Measurements from ENCODE around the gene PDP2. TPM values are rescaled to one million over a fixed set of nuclear protein-coding genes. Genes with fewer than 3 reads are reported as not detected.

The PDP2 gene
- total RNA-seq, 2 donors from 2014 or later, result 16.0 to 25.9 TPM

DNA sequence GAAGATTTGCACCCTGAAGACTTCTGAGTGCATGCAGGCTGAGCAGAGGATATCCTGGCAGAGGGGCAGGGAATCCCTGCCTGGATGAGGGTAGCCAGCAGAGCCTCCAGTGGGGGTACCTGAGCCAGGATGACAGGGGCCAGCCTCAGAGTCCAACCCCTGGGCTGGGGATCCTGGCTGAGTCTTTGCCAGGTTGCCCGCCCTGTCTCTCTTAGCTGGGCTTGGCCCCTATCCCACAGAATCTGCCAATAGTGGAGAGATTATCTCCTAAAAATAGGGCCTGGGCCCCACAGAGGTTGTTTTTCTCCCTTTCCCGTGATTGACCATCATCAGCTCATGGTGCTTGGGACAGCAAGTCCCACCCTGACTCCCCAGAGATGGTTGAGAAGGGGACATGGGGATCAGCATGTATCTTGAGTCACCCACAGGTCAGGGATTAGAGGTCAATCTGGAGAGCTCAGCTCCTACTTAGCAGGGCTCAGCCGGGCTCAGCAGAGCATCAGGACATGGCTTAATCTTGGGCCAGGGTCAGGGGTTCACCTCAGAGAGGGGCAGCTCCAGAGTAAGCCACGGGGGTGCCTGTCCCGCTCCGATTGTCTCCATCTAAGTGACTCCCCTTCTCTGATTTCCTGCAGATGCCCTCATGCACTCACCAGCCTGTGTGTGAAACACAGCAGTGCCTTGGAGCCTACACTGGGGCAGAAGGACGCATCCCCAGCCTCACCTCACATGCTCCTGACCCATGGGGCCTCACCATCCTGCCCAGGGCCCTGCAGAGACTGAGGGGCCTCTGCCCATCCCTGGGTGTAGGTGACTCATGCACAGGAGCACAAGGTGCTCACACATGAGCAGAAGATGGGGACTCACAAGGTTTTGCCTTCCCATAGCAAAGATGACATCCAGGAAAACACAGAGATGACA lies 26.9 kb downstream of the PDP2 start:
- H3K27me3 ChIP-seq, result no peaks in the 10 kb centered on the region
- no peak for DNase-seq
- no peak overlapping the region for H3K27ac ChIP-seq

DNA sequence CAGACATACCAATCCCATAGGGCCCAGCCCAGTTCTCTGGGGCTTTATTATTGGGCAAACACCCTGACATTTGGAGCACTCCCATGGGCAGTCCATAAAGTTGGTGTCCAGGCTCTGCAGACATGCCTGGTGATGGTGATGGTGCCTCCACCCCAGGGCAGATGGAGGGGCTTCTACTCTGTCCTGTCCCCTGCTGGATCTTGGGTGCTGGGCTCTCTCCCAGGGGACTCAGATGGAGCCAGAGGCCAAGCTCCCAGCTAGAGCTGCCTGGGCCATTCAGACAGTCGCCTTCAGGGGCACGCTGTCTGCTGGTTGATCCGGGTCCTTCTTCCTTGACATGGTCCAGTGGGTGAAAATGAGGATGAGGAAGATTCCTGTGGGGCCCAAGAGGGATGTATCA lies 27.8 kb downstream of the PDP2 start:
- H3K9me3 ChIP-seq, result no peaks in the 10 kb centered on the region
- no peaks in the 10 kb centered on the region for H3K27me3 ChIP-seq
- no peaks in the 10 kb centered on the region for H3K4me1 ChIP-seq
- intact Hi-C loops (cut with DNase I), result no loop called here
- DNase-seq, result no peak
- no peak for TF ChIP-seq CTCF (IDR thresholded peaks at IDR 0.05)
- no peaks in the 10 kb centered on the region for H3K36me3 ChIP-seq
- no peak overlapping the region for H3K9ac ChIP-seq (ENCODE audit: low read depth in 2 of 2, low read length in 2 of 2)
- no peak overlapping the region for H3K4me3 ChIP-seq
- H3K27ac ChIP-seq, result no peak overlapping the region

More for the DNA sequence above, 26.9 kb downstream of the PDP2 start:
- H3K9me3 ChIP-seq, result no peaks in the 10 kb centered on the region
- H3K4me3 ChIP-seq, result no peak overlapping the region
- TF ChIP-seq CTCF (IDR thresholded peaks at IDR 0.05), result no peak
- intact Hi-C loops (cut with DNase I), result no loop called here
- no peak overlapping the region for H3K9ac ChIP-seq (ENCODE audit: low read depth in 2 of 2, low read length in 2 of 2)
- no peaks in the 10 kb centered on the region for H3K36me3 ChIP-seq
- H3K4me1 ChIP-seq, result no peaks in the 10 kb centered on the region

- TF ChIP-seq CTCF (IDR thresholded peaks at IDR 0.05), result no peak
- Histone ChIP-seq H3K9me3 (no peaks in the 10 kb centered on the region), H3K27ac (no peak overlapping the region), H3K9ac (ENCODE audit: low read depth in 2 of 2, low read length in 2 of 2) (no peak overlapping the region), H3K4me1 (no peaks in the 10 kb centered on the region), H3K36me3 (no peaks in the 10 kb centered on the region), H3K27me3 (no peaks in the 10 kb centered on the region), H3K4me3 (no peak overlapping the region)
- no peak for DNase-seq
- intact Hi-C loops (cut with DNase I), result no loop called here
Measured at GRCh38 chr16:66908762-66909559, 28.6 kb downstream of the PDP2 start.

- DNase-seq, result no peak
- H3K9me3 ChIP-seq, result no peaks in the 10 kb centered on the region
- no peak overlapping the region for H3K4me3 ChIP-seq
- H3K36me3 ChIP-seq, result no peaks in the 10 kb centered on the region
- H3K27me3 ChIP-seq, result no peaks in the 10 kb centered on the region
- no peak overlapping the region for H3K9ac ChIP-seq (ENCODE audit: low read depth in 2 of 2, low read length in 2 of 2)
- no peak overlapping the region for H3K27ac ChIP-seq
- intact Hi-C loops (cut with DNase I), result no loop called here
- H3K4me1 ChIP-seq, result no peaks in the 10 kb centered on the region
- no peak for TF ChIP-seq CTCF (IDR thresholded peaks at IDR 0.05)
Measured at GRCh38 chr16:66910175-66910940, 30.0 kb downstream of the PDP2 start.

DNA sequence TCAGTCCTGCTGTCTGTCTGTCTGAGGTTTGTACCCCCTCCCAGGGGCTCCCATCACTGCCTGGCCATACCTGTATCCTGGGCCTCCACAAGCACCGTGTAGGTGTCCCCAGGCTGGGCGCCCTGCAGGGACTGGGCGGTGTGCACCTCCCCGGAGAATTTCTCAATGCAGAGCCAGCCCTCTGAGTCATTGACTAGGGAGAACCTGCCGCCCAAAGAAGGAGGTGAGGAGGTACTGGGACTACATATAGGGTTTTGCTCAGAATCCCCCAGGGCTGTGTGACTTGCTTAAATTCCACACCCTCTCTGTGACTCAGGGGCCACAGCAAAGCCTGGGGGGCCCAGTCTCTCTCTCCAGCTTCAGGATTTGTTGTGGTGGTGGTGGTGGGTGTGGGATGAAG lies 30.8 kb downstream of the PDP2 start:
- Histone ChIP-seq H3K27me3 (no peaks in the 10 kb centered on the region), H3K4me1 (no peaks in the 10 kb centered on the region), H3K27ac (no peak overlapping the region), H3K9me3 (no peaks in the 10 kb centered on the region), H3K4me3 (no peak overlapping the region), H3K9ac (ENCODE audit: low read depth in 2 of 2, low read length in 2 of 2) (no peak overlapping the region), H3K36me3 (no peaks in the 10 kb centered on the region)
- DNase-seq, result no peak
- TF ChIP-seq CTCF (IDR thresholded peaks at IDR 0.05), result no peak
- intact Hi-C loops (cut with DNase I), result no loop called here

All from colonic mucosa (tissue), 4 donors.